Activated T-cell treated with anti-CD3 and anti-CD28 coated beads for 1 hour (primary cell): ENCODE measurements around the gene DPEP1.
A peak's percentile ranks its signal among the peaks of the same experiment; 100 is the strongest.
"Not testable (repeated sequence)": the region's sequence is repeated elsewhere in the genome, so short reads cannot be mapped to it uniquely, and the experiment has no call there.

Experiments used
- DNase-seq: peaks from one replicate; pipeline ENCODE4 v3.0.0-alpha.2; 2020; ENCODE audit warnings: low read depth

DPEP1 gene

DNA sequence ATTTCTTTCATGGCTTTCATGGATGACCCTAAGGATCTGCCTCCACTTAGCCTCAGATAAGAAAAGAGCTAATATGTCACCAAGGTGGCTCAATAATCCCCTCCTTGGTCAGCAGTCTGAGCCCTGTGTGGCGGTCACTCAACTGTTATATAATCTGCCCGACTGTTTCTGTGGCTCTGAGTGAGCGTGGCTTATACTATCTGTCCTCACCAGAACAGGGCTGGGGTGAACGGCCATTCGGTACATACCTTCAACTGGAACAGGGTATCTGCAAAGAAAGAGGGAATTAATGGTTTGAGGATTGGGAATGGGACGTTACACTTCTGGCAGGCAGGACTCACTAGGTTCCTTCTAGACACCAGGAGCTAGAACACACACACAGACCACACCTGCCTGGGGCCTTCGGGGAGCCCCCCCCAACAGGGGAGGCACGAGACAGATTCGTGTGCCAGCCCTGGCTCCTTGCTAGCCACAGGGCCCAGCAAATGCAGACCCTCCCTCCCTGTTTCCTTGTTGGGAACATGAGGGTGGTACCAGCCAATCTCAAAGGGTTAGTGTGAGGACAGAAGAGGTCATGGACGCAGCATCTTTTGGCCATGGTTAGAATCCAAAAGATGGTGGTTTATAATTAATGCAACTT, 40.3 kb downstream of the DPEP1 start:
- DNase-seq: no peak

DNA sequence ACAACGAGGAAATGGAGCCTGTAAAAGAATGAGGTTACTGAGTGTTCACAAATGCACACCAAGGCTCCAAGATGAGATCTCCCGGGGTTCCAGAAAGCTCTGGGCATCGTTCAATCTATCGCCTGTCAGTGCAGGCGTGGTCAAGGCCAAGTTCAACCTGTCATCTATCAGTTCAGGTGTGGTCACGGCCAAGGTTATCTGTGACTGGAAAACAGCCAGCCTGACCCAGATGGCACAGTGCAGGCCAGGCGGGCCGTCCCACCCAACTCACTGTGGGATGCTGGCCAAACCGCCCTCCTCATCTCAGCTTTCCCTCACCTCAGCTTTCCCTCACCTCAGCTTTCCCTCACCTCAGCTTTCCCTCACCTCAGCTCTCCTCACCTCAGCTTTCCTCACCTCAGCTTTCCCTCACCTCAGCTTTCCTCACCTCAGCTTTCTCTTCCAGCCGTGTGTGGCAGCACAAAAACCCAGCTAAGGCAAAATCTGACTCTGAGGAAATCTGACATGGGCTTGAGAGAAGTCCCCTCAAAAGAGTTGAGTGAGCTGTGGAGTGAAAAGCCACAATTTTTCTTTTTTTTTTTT, 41.7 kb downstream of the DPEP1 start:
- no peak for DNase-seq

DNA sequence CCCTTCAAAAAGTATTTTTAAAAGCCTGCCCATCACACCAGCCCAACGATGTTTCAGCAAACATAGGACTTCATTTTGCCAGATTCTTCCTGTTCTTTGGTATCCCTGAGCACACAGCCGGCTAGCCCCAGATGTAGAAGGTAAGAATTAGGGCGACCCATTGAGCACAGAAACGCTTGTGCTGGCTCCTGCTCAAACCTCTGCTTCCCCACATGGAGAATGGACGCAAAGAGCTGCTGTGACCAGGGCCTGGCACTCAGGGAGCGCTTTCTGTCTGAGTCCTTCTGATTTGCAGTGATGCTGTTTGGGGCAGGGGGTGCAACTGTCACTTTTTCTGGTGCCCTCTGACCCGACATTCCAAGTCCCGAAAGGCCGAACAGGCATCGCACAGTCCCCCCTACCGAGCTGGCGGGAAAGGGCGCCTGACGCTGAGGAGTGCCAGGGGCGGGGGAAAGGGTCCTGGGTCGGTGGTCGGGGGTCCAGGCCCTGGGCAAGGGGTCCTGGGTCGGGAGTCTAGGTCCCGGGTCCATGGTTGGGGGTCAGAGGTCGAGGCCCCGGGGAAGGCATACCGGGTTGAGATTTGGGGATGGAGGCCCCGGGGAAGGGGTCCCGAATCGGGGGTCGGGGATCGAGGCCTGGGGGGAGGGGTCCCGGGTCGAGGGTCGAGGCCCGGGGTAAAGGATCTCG, 43.1 kb downstream of the DPEP1 start:
- DNase-seq: no peak

DNA sequence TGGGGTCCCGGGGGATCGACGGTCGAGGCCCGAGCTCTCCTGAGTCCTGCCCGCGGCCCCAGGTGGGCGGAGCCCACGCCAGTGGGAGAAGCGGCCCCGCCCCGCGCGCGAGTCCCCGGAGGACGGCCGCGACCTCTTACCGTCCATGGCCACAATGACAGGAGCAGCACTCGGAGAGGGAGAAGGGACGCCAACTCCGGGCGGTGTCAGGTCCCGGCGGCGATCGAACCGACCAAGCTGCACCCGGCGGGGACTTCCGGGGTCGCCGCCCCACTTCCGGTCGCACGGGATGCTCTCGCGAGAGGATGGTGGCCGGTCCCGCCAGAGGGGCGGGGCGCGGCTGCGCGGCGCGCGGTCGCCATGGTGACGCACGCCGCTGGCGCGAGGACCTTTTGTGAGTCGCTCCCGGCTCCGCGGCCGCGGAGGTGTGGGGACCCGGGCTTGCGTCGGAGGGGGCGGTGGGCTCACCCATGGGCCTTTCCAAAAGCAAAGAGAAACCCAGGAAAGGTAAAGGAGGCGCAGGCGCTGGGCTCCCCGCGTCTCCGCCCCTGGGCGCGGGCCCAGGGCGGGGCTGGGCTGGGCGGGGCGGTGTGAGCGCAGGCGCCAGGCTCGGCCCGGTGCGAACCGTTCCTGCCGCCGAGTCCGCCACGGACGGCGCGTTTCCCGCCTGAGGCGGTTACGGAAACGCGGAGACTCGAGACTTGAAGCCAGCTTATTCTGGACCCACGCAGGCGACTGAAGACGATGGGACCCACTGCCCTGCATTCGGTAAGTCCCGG, 44.2 kb downstream of the DPEP1 start, which contains the start of the genes CHMP1A and SPATA33:
CHMP1A (minus strand) TSS at position 267 of the 779 bp plus-strand sequence; CDS start at position 147, 120 bp downstream.
SPATA33 (plus strand) TSS at position 395 of the 779 bp plus-strand sequence; CDS start at position 471, 76 bp downstream.
- peak; percentile 89 for DNase-seq

DNA sequence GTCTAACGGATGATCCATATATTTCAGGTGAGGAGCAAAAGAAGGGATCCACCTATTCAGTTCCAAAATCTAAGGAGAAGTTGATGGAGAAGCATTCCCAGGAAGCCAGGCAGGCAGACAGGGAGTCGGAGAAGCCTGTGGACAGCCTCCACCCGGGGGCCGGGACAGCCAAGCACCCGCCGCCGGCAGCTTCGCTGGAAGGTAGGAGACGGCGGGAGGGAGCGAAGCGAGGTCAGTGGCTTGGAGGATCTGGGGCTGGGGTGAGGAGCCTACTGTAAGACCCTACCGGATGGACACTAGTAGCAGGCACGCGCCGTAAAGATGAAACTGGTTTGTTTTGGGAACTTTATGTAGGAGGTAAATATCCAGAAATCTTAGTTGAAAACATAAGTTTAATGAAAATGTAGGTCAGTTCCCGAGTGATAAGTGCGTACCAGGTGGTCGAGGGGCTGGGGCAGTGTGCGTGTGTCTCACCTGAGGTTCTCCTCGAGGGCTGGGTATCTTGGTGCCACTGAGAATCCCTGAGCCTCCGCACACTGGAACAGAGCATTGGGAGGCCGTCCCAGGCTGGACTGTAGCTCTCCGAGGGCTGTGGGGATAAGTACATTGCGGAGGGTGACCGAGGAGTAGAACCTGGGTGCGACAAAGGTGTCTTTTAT, 44.9 kb downstream of the DPEP1 start:
- no peak for DNase-seq

DNA sequence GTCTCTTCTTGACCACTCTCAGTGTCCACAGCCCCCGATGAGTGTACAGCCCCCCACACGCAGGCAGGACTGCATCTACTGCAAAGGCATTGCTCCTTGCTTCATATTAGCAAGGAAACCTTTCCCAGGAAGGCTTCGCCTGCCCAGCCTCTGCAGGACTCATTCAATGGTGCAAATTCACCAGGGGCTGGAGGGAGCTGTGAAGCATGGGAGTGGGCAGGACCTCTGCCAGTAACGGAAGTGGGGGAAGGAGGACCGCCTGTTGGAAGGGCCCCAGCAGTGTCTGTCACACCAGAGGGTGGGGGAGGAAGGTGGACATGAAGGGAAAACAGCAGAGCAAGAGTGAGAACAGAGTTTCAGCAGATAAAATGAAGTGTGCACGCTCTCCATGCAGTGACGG, 46.7 kb downstream of the DPEP1 start:
- DNase-seq: no peak

DNA sequence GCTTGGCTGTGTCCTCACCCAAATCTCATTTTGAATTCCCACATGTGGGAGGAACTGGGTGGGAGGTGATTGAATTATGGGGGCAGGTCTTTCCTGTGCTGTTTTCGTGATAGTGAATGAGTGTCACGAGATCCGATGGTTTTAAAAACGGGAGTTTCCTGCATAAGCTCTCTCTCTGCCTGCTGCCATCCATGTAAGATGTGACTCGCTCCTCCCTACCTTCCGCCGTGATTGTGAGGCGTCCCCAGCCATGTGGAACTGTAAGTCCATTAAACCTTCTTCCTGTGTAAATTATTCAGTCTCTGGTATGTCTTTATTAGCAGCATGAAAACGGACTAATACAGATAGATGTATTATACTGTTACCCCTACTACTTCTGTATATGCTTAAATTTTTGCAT, 47.8 kb downstream of the DPEP1 start:
- no peak for DNase-seq

DNA sequence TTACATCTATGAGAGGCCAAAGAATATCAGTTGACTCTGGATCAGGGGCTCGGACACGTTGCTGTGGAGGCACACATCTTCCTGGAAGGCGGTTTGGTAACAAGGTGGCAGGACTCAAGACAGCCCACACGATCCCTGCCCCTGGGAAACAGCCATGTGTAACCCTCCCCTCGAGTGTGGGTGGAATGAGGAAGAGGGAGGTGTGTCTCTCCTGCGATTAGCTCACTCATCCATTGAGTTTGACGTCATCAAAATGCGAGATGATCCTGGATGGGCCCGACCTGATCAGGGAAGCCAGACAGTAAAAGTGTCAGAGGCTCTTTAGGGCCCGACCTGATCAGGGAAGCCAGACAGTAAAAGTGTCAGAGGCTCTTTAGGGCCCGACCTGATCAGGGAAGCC, 50.8 kb downstream of the DPEP1 start:
- not testable (repeated sequence) for DNase-seq

DNA sequence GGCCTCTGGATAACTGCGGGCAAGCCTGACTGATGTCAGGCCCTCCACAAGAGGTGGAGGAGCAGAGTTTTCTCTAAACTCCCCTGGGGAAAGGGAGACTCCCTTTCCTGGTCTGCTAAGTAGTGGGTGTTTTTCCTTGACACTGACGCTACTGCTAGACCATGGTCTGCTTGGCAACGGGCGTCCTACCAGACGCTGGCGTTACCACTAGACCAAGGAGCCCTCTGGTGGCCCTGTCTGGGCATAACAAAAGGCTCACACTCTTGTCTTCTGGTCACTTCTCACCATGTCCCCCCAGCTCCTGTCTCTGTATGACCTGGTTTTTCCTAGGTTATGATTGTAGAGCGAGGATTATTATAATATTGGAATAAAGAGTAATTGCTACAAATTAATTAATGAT, 53.6 kb downstream of the DPEP1 start:
- not testable (repeated sequence) for DNase-seq

DNA sequence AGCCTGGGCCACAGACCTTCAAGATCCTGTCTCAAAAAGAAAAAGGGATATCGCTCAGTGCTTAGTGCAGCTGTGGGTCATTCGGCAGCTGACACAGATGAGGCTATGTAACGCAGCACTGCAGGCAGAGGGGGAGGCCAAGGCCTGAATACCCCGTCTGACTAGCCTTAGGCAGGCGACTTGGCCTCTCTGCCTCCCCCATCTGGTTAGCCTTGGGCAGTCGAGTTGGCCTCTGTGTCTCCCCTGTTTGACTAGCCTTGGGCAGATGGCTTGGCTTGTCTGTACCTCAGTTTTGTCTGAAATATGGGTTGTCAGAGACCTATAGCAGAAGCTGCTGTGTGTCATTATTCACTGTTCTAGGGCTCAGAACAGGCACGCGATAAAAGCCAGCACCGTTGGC, 54.2 kb downstream of the DPEP1 start:
- DNase-seq: no peak

DNA sequence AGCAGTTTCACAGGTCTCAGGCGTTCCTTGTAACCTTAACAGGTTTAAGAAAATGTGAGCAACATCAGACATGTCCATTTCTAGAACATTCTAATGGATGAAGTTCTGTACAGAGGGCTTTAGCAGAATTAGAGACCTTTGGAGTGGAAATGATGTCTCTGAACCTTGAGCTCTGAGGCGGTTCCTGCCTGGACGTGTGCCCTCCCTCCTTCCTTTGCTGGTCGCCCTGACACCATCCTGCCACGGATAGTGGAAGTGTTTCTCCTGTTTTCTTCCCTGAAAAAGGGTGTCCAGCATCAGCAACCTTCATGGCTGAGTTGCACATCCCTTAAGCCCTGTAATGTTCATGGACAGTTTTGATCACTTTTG, 55.3 kb downstream of the DPEP1 start:
- no peak for DNase-seq

DNA sequence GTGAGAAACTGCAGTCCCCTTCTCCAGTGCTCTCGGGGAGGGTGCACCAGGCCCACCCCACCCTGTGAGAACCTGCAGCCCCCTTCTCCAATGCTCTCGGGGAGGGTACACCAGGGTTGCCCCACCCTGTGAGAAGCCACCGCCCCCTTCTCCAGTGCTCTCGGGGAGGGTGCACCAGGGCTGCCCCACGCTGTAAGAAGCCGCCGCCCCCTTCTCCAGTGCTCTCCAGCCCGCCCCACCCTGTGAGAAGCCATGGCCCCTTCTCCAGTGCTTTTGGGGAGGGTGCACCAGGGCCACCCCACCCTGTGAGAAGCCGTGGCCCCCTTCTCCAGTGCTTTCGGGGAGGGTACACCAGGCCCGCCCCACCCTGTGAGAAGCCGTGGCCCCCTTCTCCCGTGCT, 56.3 kb downstream of the DPEP1 start:
- no peak for DNase-seq

DNA sequence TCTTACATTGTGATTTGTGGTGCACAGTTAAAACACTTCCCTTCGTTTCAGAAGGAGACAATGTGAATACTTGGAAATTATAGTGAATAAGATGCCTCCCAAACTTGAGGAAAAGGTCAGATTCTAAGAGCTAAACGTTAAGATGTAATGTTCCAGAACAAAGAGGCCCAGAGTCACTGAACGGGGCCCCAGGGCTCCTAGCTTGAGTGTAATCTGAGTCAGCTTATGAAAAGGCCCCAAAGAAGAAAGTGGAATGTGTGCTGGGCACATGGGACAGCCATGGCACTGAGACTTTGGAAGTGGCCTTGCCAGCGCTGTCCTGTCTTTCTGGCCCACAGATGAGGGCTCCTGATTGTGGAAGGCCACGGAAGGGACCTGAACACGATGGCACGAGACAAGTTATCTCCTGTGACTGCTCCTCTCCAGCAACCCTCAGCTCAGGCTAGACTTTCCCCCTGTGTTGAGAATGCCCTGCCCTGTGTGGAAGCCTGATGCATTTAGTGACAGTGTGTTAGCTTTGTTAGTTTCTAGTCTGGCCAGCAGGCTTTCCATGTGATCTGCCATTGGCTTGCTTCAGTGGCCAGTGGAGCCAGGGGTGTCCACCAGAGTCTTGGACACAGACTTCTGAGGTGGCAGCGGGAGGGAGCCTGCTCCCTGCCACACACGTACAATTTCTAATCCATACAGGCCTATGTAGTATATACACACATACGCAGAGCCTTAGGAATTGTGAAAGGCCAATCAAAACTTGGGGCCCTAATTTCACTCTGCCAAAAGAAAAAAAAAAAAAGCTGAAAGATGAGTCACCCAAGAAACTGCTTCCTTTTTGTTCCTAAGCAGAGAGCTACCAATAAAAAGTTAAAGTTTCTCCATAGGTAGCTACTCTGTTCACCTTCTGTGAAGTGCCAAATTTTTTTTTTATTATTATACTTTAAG, 57.3 kb downstream of the DPEP1 start:
- DNase-seq: no peak

DNA sequence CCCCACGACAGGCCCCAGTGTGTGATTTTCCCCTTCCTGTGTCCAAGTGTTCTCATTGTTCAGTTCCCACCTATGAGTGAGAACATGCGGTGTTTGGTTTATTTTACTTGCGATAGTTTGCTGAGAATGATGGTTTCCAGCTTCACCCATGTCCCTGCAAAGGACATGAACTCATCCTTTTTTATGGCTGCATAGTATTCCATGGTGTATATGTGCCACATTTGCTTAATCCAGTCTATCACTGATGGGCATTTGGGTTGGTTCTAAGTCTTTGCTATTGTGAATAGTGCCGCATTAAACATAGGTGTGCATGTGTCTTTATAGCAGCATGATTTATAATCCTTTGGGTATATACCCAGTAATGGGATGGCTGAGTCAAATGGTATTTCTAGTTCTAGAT, 58.1 kb downstream of the DPEP1 start:
- DNase-seq: not testable (repeated sequence)

DNA sequence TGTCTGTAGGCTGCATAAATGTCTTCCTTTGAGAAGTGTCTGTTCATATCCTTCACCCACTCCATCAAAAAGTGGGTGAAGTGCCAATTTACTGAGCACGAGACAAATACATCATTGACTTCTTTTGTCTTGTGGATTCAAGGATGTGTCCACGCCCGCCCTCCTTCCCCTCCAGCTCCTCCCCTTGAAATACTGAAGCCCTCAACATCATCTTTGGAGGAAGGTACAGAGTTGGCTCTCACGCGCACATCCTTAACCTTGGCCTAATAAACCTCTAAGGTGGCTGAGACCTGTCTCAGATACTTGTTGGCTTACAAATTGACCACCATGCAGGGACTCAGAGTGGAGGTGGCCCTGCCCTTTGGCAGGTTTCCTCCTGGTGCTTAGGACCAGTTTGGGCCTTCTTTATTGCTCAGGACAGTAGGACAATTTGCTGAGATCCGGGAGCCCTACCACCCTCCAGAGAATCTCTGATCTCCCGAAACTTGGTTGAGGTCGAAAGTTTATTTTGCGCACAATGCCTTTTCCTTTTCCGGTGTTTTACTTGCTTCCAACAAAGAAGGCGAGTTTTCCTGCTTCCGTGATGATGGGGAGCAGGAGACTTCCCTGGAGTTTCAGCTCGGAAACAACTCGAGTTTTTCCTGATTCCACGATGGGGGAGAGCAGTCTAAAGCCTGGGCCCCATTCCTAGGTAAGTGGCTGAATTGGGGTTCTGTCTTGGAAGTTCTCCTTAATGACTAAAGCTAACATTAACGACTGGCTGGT, 58.9 kb downstream of the DPEP1 start:
- DNase-seq: no peak

DNA sequence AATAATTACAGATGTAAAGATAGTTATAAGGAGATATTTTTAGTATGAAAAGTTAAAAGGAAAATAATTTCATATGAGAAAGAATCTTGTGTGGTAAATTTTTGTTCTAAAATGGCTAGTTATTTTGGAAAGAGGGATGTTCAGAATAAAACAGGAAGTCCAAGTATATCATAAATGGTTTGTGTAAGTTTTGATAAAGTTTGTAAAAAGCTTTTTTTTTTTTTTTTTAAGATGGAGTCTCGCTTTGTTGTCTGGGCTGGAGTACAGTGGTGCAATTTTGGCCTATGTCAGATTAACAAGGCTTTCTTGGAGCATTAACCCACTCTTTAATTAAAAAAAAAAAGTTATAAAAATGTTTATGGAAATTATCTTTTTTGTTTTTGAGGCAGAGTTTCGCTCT, 64.8 kb downstream of the DPEP1 start:
- DNase-seq: no peak

DNA sequence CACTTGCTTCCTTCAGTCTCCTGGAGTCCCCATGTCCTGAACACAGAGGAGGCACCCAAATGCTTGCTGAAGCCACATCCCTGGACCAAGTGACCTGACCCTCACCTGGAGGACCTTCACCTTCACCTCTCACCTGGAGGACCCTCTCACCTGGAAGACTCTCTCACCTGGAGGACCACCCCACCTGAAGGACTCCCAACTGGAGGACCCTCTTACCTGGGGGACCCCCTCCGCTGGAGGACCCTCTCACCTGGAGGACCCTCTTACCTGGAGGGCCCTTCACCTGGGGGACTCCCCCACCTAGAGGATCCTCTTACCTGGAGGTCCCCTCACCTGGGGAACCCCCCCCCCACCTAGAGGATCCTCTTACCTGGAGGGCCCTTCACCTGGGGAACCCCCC, 72.5 kb downstream of the DPEP1 start:
- DNase-seq: no peak

DNA sequence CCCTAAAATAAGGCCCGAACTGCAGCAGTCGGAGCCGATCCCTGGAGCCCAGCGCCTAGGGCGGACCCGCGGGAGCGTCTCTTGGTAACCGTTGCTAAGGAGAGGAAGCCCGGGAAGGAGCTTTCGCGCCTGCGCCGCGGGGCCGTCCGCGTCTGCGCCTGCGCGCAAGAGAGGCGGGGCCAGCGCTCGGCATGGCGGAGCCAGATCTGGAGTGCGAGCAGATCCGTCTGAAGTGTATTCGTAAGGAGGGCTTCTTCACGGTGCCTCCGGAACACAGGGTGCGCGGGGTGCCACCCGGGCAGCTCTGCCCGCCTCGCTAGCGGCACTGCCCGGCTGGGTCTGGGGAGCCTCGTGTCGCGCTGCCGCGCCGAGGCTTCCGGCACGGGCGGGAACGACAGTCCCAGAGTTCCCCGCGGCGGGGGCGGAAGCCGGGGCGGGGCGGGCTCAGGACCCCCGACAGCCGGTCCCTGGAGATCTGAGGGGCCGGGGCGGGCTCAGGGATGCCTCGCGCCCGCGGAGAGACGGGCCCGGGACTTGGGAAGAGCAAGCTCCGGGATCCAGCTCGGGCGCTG, 73.2 kb downstream of the DPEP1 start, which contains the start of gene CDK10:
CDK10 (plus strand) TSS at position 170 of the 572 bp plus-strand sequence; CDS start at position 192, 22 bp downstream.
- peak; percentile 87 for DNase-seq

DNA sequence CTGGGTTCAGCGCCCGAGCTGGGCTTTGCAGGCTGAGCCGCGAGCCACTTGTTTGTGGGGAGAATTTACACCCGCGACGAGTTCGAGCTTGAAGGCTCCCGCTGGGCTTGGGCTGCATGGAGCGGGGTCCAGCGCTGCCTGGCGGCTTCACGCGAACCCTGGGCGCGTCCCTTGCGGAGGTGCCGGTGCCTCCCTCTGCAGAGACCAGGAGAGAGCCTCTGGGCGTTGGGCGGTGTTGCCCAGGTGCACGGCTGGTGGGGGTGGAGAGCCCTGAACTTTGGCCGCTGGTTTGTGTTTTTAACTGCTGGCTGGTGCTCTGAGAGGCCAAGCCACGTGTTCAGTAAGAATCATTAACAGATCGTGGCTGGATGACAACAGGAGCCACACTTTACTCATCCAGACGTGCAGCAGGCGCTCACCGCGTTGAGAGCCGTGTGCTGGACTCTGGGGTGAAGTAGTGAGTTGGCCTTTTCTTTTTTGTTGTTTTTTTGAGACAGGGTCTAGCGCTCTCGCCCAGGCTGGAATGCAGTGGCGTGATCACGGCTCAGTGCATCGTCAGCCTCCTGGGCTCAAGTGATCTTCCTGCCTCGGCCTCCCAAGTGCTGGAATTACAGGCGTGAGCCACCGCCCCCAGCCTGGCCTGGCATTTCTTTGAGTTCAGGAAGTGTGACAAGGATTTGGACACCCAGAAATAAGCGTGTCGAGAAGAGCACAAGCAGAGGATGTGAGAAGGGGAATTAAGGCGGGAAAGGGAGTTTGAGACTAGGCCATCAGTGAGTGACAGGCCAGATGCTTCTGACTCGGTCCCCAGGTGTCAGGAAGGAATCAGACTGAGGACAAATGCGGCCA, 73.9 kb downstream of the DPEP1 start:
- no peak for DNase-seq
